NCI-H146 (cell line): ENCODE results near the gene DAB1.
"Not testable (repeated sequence)": the region's sequence is repeated elsewhere in the genome, so short reads cannot be mapped to it uniquely, and the experiment has no call there.

Source experiments
- DNase-seq: peaks from one replicate; lab custom pipeline; 2025; lab: John Stamatoyannopoulos, UW

The DAB1 gene

DNA sequence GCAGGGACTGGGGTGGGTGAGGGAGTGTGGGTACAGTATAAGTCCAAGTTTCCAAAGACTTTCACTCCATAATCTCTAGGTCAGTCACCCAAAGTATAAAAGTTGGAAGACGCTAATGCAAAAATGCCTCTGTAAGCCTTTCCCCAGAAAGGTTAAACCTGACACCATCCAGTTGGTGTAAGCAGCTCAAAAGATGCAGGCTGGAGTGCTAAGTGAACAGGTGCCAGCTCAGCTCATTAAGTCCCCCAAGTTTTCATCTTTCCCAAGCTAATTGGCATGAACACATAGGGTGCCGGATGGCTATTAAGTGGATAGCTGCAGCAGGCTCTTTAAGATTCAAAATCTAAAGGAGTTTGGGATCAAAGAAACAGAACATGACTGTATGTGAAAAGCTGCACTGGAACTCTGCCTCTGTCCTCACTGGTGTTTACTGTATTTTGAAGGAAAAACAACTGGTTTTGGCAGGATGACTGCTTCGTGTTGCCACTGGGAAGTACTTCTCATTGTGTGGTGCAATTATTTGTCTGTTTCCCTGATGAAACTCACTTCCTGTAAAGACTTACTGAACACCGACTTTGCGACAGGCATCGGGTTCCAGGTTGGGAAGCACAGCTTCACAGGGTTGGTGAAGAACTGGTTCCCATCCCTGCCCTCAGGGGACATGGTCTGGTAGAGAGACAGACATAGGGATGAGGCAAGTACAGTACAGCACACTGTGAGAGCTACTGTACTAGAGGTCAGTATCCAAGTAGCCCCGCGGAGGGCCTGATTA, 152.7 kb downstream of the DAB1 start:
- no peak for DNase-seq

DNA sequence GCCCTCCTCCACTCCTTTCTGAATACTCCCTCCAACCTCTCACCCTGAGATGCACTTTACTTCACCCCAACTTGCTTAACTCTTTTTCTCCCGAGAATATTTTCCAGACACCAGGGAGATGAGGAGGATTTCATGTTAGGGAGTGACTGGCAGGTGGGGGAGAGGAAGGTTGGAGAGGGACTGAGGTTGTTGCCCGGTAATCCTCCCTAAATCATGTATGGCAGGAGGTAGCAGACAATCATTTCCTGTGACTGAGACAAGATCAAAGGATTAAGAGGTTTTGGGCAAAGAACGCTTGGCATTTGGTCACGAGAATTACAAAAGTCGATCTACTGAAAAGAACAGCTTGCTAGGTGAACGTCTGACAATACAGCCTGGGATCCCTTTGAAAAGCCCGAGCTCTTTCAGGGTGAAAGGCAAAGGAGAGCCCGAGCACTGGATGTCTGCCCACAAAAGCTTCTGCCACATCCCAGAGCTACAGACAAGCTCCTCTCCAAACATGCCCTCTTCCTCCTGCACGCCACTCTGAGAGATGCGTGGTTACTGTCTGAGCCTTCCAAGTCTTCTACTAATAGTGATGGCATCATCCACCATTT, 154.1 kb downstream of the DAB1 start:
- DNase-seq: no peak

DNA sequence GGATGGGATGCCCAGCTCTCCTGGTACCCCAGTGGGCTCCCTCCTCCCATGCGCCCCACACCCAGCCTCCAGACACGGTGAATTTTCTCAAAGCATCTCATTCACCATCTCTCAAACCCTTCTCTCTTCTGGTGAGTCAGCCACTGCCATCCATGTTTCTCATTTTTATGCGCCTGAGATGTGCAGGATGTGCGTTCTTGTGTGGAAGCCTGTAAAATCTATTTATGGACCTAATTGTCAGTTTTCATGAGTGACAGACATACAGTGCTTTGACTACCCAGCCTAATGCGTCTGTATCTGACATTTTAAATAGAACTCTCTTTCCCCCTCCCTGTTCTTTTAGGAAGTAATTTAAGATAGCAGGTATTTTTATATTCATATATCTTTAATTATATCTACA, 158.8 kb downstream of the DAB1 start:
- no peak for DNase-seq

DNA sequence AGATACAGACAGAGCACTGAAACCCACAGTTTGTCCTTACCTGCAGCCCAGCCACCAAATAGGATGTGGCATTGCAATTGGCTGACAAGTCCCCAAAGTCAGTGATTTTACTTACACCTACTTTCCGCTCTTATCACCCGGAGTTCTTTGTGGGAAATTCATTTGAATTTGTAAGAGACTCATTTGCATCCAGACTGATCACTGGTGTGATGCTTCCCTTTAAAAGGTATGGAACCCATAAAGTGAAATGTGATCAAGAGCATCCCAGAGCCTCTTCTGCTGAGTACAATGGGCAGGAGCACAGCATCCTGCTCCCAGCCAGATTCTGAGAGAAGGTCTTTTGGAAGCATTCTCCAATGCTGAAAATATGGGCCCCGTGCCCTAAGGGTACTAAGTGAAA, 161.4 kb downstream of the DAB1 start:
- no peak for DNase-seq

DNA sequence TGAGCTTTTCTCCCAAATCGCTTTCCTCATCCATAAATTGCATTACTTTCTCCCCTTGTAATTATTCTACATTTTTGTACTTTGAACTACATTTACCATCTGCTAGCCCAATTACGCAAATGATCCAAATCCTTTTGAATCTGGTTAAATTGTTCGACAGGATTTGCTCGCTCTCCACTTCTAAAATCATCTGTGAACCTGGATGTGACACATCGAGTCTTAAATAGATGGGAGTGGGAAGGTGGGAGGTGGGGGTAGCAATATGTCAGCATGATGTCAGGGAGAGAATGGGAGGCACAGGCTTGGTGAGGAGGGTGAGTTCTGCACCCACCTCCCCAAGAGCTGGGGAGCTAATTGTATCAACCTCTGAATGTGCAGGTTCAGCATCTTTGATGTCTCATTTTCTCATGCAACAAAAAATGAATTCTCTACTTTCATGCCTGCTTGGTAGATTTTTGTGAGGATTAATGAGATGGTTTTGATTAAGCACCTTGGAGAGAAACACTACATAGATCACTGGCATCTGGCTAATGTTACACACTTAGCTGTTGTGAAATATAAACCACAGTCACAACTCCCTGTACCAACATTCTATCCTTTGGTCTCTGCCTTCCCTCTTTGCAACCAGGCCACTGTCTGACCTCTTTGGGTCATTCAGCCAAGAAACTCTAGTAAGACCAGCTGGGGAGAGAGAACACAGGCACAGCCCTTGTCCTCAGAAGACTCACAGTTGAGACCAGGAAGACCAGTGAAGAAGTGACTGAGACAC, 165.1 kb downstream of the DAB1 start:
- no peak for DNase-seq

DNA sequence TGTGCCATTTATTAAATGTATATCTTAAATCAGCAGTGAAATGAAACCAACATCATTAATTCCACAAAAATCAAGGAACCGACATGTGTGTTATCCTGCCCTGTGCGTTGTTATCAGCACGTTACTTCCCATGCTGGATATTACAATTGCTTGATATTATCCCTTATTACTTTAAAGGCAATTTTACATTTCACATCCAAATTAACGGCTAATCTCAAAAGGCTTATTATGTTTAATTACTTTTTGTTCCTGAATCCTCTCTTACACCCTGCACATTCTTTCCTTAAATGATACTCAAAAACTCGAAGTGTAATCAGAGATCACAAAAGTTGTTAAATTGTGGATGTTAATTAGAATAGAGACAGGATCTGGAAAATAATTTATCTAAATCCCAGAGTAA, 167.9 kb downstream of the DAB1 start:
- no peak for DNase-seq

DNA sequence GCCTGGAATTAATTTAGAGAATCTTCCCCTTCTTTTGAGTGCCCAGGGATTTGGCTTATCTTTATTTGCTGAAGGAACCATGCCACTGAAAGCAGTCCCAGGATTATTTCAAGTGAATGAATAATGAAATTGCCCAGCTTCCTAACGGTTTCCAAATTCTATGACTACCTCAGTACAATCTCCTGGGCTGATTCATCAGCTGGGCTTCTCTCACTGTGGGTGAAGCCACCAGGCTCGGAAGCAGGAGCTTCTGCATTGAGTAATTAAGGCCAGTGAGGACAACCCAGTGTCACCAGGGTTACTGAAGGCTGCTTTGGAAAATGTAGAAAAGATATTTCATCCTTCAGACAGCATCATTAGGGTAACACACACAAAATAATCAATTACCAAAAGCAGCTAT, 169.8 kb downstream of the DAB1 start:
- no peak for DNase-seq

DNA sequence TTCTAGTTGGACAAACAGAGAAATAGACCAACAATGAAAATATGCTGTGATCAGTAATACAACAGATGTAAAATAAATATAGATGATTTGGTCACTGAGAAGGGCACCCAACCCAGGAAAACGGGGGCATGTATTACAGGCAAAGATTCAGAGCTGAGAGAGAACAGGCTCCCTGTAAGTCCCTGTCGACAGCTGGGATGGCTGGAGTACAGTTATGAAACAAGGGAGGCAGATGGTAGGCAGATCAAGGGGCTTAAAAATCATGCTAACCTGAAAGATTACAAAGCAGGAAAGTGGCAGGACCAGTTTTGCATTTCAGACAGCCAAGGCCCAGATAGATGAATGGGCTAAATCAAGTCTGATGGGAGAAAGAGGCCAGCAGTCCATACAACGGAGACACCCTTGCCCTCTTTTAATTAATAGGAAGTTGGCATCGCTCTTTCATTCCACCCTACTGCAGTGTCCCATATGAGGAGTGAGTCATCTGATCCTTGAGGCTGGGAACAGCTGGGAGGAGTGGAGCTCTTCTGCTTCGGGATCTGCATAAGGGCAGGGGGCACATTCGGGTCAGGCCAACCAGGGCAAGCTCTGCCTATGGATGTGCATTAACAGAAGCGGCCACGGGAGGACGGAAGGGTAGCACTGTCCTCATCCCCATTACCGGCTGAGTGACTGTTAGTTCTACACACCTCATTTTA, 171.1 kb downstream of the DAB1 start:
- DNase-seq: no peak

DNA sequence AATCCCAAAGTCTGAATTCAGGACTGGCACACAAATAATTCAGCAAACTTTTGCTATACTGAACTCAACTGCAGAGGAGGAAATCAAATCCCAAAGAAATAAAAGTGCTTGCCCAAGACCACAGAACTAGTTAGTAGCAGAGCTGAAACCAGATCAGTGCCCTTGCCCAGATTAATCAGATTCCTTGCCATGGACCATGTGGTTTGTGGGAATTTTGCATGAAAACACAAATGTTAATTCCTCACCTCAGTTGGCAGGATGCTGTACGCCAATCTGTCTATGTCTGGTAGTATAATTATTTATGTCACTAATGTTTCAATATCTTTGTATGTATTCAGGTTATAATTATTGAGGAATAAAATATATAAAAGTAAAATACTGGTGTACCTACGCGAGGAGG, 173.8 kb downstream of the DAB1 start:
- no peak for DNase-seq

DNA sequence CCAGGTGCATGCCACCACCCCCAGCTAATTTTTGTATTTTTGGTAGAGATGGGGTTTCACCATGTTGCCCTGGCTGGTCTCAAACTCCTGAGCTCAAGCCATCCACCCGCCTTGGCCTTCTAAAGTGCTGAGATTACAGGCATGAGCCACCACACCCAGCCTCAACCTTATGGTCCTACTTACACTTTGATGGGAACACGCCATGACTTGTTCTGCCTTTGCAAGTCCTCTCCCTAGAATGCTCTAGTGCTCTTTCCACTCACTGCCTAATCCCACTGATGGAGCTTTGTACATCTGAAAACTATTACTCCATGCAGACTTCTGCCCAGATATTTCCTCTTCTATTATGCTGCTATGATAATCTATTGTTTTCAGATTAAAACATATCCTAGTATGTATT, 174.3 kb downstream of the DAB1 start:
- DNase-seq: no peak

DNA sequence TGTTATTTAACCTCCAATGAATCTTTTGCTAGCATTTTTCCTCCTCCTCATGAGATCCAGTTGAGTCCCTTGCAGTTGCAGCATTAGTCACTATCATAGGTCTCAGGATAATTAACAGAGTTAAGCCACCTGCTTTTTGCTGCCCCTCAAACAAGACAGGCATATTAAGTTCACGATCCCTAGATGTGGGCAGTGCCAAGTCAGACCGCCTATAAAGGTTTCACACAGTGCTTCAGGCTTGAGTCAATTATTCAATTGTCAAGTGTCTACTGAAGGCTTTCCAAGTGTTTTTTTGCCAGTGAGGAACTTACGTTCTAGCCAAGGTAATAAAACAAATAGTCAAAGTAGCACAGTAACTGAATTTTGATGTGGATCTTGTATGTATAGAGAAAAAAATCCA, 175.0 kb downstream of the DAB1 start:
- no peak for DNase-seq

DNA sequence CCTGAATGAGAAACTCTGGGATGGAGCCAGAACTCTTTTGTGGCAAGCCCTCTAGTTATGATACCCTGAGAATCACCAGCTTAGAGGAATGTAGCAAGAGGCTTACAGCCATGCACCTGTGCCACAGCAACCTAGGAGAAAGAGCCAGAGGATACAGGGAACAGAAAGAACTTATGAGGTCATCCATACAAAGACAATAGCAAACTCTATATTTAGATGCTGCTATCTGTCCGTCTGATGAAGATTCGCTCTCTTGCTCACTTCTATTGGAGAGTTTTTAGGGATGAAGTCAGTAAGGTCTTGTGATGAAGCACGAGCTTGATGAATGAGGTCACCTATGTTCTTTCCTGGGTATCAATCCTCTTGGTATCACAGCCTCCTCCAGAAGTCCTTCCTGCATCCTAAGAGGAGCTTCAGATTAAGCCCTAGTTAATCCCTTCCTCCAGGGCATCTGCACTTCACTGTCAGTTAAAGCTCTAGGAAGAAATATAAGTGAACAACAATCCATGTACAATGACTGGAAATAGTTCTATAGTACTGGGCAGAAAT, 185.6 kb downstream of the DAB1 start:
- no peak for DNase-seq

DNA sequence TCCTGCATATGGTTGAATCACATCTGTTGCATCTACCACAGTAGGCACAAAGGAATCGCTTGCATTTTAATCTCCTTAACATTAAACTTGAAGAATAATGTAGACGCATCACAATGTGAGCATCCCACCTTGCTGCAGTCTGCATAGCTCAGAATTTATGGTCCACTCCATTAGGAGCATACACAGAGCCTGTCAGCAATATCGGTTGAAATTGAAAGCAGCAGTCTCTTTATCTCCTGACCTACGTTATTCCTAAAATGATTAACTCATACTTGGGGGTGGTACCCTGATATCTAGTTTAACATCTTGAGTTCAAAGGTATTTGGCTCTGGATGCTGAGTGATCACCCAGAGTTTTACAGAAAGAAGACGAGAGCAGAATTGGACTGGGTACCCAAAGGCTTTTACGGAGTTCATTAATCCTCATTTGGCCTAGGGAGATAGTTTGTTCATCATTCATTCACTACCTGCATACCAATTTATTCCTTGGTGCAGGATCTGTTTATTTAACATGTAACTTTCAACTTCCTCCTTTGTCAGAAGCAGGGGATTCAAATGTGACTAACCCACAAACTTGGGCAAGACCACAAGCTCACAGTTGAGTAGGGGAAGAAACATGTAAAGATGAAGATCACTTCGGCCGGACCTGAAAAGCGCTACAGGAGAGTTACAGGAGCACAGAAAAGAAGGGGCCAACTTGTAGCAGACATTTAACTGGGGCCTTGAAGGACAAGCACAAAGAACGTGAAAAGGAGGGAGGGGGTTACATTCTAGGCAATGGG, 187.9 kb downstream of the DAB1 start:
- no peak for DNase-seq

DNA sequence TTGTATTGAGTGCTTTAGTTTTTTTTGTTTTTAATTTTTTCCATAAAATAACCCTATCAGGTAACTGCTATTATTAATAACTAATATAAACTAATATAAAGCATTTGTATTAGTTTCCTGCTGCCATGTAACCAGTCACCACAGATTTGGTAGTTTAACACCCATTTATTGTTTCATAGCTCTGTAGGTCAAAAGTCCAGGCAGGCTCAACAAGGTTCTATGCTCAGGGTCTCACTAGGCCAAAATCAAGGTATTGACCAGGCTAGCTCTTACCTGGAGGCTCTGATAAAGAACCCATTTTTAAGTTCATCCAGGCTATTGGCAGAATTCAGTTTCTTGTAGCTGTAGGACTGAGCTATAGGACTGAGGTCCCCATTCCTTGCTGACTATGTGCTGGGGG, 189.4 kb downstream of the DAB1 start:
- no peak for DNase-seq

DNA sequence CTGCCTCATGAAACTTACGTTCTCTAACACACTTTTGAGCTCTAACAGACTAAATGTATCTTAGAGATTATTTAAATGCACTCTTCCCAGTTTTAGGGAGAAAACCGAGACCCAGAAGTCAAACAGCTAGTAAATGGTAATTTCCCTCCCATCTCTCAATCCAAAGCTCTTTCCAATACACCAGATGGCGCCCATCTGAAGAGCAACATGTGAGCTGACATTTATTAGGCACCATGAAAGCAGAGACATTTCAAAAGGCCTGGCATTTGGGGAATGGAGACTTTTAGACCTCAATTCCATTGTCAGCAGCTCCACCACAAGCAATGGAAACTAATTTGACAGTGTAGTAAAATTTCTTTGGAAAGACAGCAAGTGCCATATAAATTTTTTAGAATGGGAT, 191.4 kb downstream of the DAB1 start:
- DNase-seq: no peak

DNA sequence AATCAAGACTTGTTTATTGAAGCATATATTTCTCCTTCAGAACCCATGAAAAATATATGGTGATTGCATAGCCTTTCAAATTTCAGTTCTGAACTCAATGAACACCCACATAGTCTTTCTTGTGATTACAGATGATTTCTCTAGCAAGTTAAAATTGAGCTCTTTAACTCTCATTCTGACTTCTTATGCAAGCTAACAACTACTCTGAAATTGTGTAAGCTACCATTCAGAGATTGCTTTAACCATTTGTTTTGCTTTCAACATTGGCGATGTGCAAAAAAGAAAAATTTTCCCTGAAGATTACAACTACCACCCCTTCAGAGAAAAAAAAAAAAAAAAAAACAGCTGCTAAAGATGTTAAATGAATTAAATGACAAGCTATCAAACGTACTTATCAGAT, 193.9 kb downstream of the DAB1 start:
- DNase-seq: no peak

DNA sequence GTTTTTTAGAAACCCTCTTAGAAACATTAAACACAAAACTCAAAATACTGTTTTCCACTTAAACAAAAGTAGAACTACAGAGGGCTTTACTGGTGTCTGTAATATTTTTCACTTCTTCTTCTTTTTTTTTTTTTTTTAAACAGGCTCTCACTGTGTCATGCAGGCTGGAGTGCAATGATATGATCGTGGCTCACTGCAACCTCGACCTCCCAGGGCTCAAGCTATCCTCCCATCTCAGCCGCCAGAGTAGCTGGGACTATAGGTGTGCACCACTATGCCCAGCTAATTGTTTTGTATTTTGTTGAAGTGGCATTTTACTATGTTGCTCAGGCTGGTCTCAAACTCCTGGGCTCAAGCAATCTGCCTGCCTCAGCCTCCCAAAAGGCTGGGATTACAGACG, 194.8 kb downstream of the DAB1 start:
- no peak for DNase-seq

DNA sequence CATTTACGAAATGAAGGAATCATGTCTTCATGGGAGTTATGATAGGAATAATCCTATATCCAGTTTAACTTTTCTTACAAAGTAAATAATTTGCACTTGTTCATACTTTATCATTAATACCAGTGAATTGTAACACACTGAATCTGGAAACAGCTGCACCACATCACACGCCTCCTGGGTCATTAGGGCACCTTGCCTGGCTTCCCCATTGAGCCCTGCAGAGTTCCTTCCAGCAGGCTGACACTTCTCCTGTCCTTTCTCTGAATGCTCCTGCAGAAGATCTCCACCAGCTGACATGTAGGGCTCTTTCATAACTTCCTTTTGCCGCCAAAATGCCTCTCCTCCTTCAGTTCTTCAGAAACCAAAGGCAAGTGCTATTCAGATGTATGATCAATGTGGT, 201.1 kb downstream of the DAB1 start:
- no peak for DNase-seq

DNA sequence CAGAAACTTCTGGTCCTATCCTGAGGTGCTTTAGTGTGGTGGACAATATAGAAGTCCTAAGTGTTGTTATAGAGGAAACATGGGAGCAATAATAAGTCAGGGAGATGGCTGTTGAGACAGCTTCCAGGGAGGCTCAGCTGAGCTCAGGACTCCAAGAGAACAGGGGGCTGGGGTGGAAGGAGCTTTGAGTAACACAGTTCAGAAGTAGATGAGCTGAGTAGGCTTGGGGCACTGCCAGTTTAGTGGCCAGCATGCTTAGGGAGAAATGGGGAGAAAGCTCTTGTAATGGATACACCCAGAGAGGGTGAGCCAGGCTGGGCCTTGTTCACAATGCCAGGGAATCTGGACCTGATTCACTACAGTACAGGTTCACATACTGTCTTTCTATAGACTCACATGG, 201.6 kb downstream of the DAB1 start:
- DNase-seq: no peak

DNA sequence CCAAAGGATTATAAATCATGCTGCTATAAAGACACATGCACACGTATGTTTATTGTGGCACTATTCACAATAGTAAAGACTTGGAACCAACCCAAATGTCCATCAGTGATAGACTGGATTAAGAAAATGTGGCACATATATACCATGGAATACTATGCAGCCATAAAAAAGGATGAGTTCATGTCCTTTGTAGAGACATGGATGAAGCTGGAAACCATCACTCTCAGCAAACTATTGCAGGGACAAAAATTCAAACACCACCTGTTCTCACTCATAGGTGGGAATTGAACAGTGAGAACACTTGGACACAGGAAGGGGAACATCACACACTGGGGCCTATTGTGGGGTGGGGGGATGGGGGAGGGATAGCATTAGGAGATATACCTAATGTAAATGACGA, 203.0 kb downstream of the DAB1 start:
- DNase-seq: not testable (repeated sequence)

DNA sequence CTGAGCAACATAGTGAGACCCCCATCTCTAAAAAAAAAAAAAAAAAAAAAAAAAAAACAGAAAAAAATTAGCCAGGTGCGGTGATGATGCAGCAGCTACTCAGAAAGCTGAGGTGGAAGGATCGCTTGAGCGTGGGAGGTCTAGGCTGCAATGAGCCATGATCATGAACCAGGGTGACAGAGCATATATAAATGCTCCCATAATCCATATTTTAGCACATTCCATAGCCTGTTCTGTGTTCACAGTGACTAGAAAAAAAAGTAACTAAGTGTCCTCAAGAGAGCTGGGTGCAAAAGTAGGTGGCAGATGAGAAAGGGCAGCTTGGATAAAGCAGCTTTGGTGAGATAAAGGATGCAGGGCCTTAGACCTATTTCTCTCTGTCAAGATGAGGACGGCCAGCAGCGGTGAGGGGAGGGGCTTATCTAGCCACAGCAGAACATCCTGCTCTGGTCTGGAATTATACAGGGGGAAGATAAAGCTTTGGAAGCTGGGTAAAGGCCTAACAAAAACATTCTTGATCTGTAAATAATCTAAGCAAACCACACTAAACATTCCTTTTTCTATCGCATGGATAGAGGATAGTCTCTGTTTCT, 205.3 kb downstream of the DAB1 start:
- DNase-seq: no peak
